Stimulated activated CD8-positive, alpha-beta memory T cell treated with anti-CD3 and anti-CD28 coated beads, Interleukin-15, amount 100 ng/mL, for 1 hour (primary cell): ENCODE data around the gene MUC4.
"Not testable (repeated sequence)": the region's sequence is repeated elsewhere in the genome, so short reads cannot be mapped to it uniquely, and the experiment has no call there.

Experiments
- DNase-seq: peaks from one replicate; pipeline ENCODE4 v3.0.0-alpha.2; 2020; ENCODE audit warnings: low read depth

MUC4 gene

GRCh38 chr3:195715134-195715533 is 96.6 kb downstream of the MUC4 start:
- no peak for DNase-seq

GRCh38 chr3:195714380-195715011 is 97.2 kb downstream of the MUC4 start:
- DNase-seq, result no peak

- DNase-seq, result not testable (repeated sequence)
Measured at GRCh38 chr3:195713150-195713549, 98.6 kb downstream of the MUC4 start.

- not testable (repeated sequence) for DNase-seq
Measured at GRCh38 chr3:195712535-195712910, 99.2 kb downstream of the MUC4 start.

GRCh38 chr3:195711813-195712534 is 99.8 kb downstream of the MUC4 start:
- DNase-seq, result no peak

- not testable (repeated sequence) for DNase-seq
Measured at GRCh38 chr3:195711091-195711812, 100.5 kb downstream of the MUC4 start.

- not testable (repeated sequence) for DNase-seq
Measured at GRCh38 chr3:195710126-195710905, 101.4 kb downstream of the MUC4 start.

GRCh38 chr3:195709676-195710085 is 102.0 kb downstream of the MUC4 start:
- DNase-seq, result no peak

- DNase-seq, result no peak
Measured at GRCh38 chr3:195708626-195709481, 102.9 kb downstream of the MUC4 start.

GRCh38 chr3:195708061-195708460 is 103.7 kb downstream of the MUC4 start:
- DNase-seq, result no peak

- no peak for DNase-seq
Measured at GRCh38 chr3:195705081-195705991, 106.4 kb downstream of the MUC4 start.

- DNase-seq, result no peak
Measured at GRCh38 chr3:195704433-195704999, 107.2 kb downstream of the MUC4 start.

- no peak for DNase-seq
Measured at GRCh38 chr3:195703776-195704175, 108.0 kb downstream of the MUC4 start.

- no peak for DNase-seq
Measured at GRCh38 chr3:195701042-195701915, 110.5 kb downstream of the MUC4 start.

- DNase-seq, result no peak
Measured at GRCh38 chr3:195700319-195700718, 111.4 kb downstream of the MUC4 start.

GRCh38 chr3:195699860-195700259 is 111.9 kb downstream of the MUC4 start:
- no peak for DNase-seq

GRCh38 chr3:195699388-195699771 is 112.3 kb downstream of the MUC4 start:
- DNase-seq, result no peak

- DNase-seq, result no peak
Measured at GRCh38 chr3:195698647-195699387, 112.9 kb downstream of the MUC4 start.
